Retinal pigment epithelial cell (primary cell): ENCODE results near the gene DMD.

Experiments used
- DNase-seq: peaks from one replicate; pipeline ENCODE4 v3.0.0-alpha.2; 2010; ENCODE audit warnings: low read depth
- H3K4me3 ChIP-seq: 2 replicates; pipeline ENCODE4 v1.5.1; 2011; ENCODE audit warnings: mild to moderate bottlenecking, low read length, control low read depth, moderate library complexity
- TF ChIP-seq, protein P1 (sequence below): conservative IDR thresholded peaks from 2 replicates; pipeline ENCODE4 v1.5.1; 2011; ENCODE audit warnings: low read depth, low read length, control low read depth, inconsistent platforms

The DMD gene

GRCh38 chrX:33183361-33183760 lies 28.0 kb downstream of the DMD start:
- no peak for DNase-seq
- TF ChIP-seq, protein P1, sequence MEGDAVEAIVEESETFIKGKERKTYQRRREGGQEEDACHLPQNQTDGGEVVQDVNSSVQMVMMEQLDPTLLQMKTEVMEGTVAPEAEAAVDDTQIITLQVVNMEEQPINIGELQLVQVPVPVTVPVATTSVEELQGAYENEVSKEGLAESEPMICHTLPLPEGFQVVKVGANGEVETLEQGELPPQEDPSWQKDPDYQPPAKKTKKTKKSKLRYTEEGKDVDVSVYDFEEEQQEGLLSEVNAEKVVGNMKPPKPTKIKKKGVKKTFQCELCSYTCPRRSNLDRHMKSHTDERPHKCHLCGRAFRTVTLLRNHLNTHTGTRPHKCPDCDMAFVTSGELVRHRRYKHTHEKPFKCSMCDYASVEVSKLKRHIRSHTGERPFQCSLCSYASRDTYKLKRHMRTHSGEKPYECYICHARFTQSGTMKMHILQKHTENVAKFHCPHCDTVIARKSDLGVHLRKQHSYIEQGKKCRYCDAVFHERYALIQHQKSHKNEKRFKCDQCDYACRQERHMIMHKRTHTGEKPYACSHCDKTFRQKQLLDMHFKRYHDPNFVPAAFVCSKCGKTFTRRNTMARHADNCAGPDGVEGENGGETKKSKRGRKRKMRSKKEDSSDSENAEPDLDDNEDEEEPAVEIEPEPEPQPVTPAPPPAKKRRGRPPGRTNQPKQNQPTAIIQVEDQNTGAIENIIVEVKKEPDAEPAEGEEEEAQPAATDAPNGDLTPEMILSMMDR: no peak

DNA sequence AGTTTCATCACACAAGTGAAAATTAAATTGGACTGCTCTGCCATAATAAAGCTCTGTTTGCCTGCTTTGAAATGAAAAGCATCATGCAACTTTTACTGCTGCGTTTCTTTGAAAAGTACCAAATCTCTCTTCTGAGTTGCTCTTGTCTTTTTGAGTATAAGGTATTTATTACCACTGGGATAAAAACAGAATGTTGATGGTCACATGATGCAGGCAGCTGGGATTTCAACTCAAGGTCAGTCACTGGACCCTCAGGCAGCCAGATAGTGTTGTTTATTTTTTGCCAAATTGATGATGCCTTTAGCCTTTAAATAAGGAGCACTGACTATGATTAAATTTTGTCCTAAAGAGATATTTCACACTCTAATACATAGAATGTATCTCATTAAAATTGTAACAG lies 32.7 kb downstream of the DMD start:
- DNase-seq: no peak
- H3K4me3 ChIP-seq: no peak overlapping the region
- TF ChIP-seq, protein P1: no peak

More at GRCh38 chrX:33183361-33183760, 28.0 kb downstream of the DMD start:
- no peak overlapping the region for H3K4me3 ChIP-seq

DNA sequence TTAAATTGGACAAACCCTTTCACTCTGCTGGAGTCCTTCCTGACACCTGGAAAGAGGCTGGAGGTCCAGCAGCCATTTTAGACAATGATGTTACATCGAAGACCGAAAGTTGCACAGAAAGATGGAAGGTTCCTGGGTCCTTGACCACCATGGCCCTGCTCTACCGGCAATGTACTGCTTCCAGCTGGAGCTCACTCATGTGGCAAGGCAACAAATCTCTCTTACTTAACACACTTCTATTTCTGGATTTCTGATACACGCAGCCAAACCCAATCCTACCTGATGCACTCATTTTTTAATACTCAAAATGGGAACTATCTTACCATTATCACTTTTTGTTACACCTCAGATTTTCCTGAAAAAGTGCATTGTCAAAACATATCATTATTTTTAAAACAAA lies 33.1 kb downstream of the DMD start:
- H3K4me3 ChIP-seq: no peak overlapping the region
- TF ChIP-seq, protein P1: no peak

DNA sequence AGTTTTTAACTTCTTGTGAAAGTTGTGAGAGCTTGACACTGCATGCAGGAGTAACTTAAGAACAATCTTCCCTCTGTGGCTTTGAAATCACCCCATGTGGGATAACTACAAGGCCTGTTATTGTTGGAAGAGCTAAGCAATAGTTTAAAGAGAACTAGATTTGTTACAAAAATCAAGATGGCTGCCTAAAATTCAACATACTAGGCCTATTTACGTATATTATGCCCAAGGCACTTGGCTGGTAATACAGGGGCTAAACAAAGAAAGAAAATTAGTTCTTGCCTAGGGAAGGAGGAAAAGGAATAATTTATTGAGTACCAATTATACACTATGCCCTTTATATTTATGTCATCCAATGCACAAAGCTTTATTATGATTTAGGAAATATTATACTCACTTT lies 36.1 kb downstream of the DMD start:
- TF ChIP-seq, protein P1: no peak
- no peak overlapping the region for H3K4me3 ChIP-seq
- DNase-seq: no peak

More for the DNA sequence above, 33.1 kb downstream of the DMD start:
- DNase-seq: no peak

- DNase-seq: no peak
- TF ChIP-seq, protein P1: no peak
- H3K4me3 ChIP-seq: no peak overlapping the region
These were observed 40.3 kb downstream of the DMD start for GRCh38 chrX:33171041-33171440.

DNA sequence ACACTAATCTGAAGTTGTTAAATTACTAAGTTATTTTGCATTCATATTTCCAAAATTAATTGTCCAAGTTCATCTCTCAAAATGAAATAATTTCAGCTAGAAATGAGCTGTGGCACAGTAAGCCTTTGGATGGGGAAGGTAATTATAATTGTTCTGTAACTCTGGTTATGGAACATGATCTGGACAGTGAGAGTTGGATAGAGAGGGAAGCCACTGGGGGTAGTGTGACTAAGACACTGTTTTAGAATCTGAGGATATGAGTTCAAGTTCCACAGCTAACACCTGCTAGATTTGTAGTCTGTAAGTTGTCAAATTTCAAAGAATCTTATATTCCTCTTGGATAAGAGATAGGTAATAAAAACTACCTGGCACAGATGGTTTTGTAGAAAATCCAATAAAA lies 49.5 kb downstream of the DMD start:
- no peak for DNase-seq
- H3K4me3 ChIP-seq: no peak overlapping the region
- TF ChIP-seq, protein P1: no peak

DNA sequence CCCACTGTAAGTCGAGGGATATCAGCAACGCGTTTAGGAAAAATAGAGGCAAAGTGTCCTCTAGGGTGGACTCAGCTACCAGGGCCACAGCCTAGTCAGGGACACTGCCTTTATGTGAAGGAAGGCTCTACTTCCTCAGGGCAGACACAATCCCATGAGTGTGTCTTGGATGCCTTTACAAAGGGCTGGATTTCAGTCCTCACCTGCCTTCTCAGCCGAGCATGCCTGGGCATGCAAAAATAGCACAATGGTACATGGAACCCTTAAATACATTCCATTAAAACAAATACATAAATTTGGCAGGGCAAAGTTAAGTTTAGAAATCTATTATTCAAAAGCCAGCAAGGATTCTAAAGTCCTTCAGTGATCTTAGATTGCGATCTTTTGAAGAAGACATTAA lies 51.1 kb downstream of the DMD start:
- H3K4me3 ChIP-seq: no peak overlapping the region
- DNase-seq: no peak
- TF ChIP-seq, protein P1: no peak
